DMS153 treated with DMSO at 0.1 percent for 48 hours (cell line): ENCODE results near the gene PRKCQ.

Experiments
- DNase-seq: peaks from one replicate; lab custom pipeline; 2025; ENCODE audit not compliant: unreplicated experiment; lab: John Stamatoyannopoulos, UW

PRKCQ gene

GRCh38 chr10:6528198-6528950 is 51.7 kb downstream of the PRKCQ start:
- DNase-seq = no peak

- no peak for DNase-seq
Measured at GRCh38 chr10:6525599-6526165, 54.4 kb downstream of the PRKCQ start.

- no peak for DNase-seq
Measured at GRCh38 chr10:6522230-6522629, 57.8 kb downstream of the PRKCQ start.

- no peak for DNase-seq
Measured at GRCh38 chr10:6520138-6520537, 59.9 kb downstream of the PRKCQ start.

- DNase-seq = no peak
Measured at GRCh38 chr10:6518791-6519429, 61.2 kb downstream of the PRKCQ start.

GRCh38 chr10:6516929-6517284 is 63.2 kb downstream of the PRKCQ start:
- no peak for DNase-seq

GRCh38 chr10:6516281-6516928 is 63.7 kb downstream of the PRKCQ start:
- DNase-seq = no peak

- no peak for DNase-seq
Measured at GRCh38 chr10:6514844-6515780, 65.0 kb downstream of the PRKCQ start.

GRCh38 chr10:6514180-6514579 is 65.9 kb downstream of the PRKCQ start:
- no peak for DNase-seq

- DNase-seq = no peak
Measured at GRCh38 chr10:6513476-6513875, 66.6 kb downstream of the PRKCQ start.

GRCh38 chr10:6512182-6512581 is 67.9 kb downstream of the PRKCQ start:
- DNase-seq = no peak

- DNase-seq = no peak
Measured at GRCh38 chr10:6511347-6511746, 68.7 kb downstream of the PRKCQ start.

GRCh38 chr10:6507311-6507710 is 72.8 kb downstream of the PRKCQ start:
- DNase-seq = no peak

GRCh38 chr10:6505300-6505699 is 74.8 kb downstream of the PRKCQ start:
- DNase-seq = no peak

GRCh38 chr10:6504296-6504695 is 75.8 kb downstream of the PRKCQ start:
- no peak for DNase-seq

- no peak for DNase-seq
Measured at GRCh38 chr10:6503171-6503570, 76.9 kb downstream of the PRKCQ start.

GRCh38 chr10:6501931-6502330 is 78.1 kb downstream of the PRKCQ start:
- no peak for DNase-seq

GRCh38 chr10:6499974-6500373 is 80.1 kb downstream of the PRKCQ start:
- no peak for DNase-seq

GRCh38 chr10:6498771-6499170 is 81.3 kb downstream of the PRKCQ start:
- no peak for DNase-seq

GRCh38 chr10:6497620-6498019 is 82.5 kb downstream of the PRKCQ start:
- no peak for DNase-seq
